ENCODE results near the gene GALR2. TPM values are rescaled to one million over a fixed set of nuclear protein-coding genes. Genes with fewer than 3 reads are reported as not detected.
A peak's percentile ranks its signal among the peaks of the same experiment; 100 is the strongest.

Gene GALR2
- total RNA-seq, 1 experiment from 2014 or later = 0.61 TPM

- peak; percentile 41 for DNase-seq
- TF ChIP-seq CTCF (IDR thresholded peaks at IDR 0.05; ENCODE audit: unreplicated experiment) = peak; percentile 24
- CTCF ChIA-PET = interaction anchor here (0.5 kb wide), 1 partner anchor 32 kb away, joined by 4 read pairs; no protein-coding TSS in a partner anchor
- Mint-ChIP-seq H3K27ac (ENCODE audit: unreplicated experiment) (no peak overlapping the region), H3K9me3 (ENCODE audit: low read depth, unreplicated experiment) (no peaks in the 10 kb centered on the region), H3K4me3 (ENCODE audit: low read depth, unreplicated experiment) (peak overlapping the region; percentile 64), H3K27me3 (ENCODE audit: unreplicated experiment) (peaks cover 56% of the 10 kb centered on the region), H3K4me1 (ENCODE audit: low read depth, unreplicated experiment) (peaks cover 11% of the 10 kb centered on the region), H3K36me3 (ENCODE audit: insufficient read depth, unreplicated experiment) (peaks cover 51% of the 10 kb centered on the region)
- BruUV-seq (replicated peaks) = no TSS peak
- intact Hi-C loops (cut with micrococcal nuclease; ENCODE audit: unreplicated experiment) = no loop called here
Measured at GRCh38 chr17:76075364-76076145, 974 bp downstream of the GALR2 start.

- intact Hi-C loops (cut with micrococcal nuclease; ENCODE audit: unreplicated experiment) = no loop called here
- H3K27ac Mint-ChIP-seq (ENCODE audit: unreplicated experiment) = no peak overlapping the region
- H3K36me3 Mint-ChIP-seq (ENCODE audit: insufficient read depth, unreplicated experiment) = peaks cover 54% of the 10 kb centered on the region
- peak overlapping the region; percentile 67 for H3K4me3 Mint-ChIP-seq (ENCODE audit: low read depth, unreplicated experiment)
- H3K27me3 Mint-ChIP-seq (ENCODE audit: unreplicated experiment) = peaks cover 56% of the 10 kb centered on the region
- DNase-seq = no peak
- no TSS peak for BruUV-seq (replicated peaks)
- H3K9me3 Mint-ChIP-seq (ENCODE audit: low read depth, unreplicated experiment) = no peaks in the 10 kb centered on the region
- peaks cover 11% of the 10 kb centered on the region for H3K4me1 Mint-ChIP-seq (ENCODE audit: low read depth, unreplicated experiment)
- CTCF ChIA-PET = no interaction called here
- no peak for TF ChIP-seq CTCF (IDR thresholded peaks at IDR 0.05; ENCODE audit: unreplicated experiment)
Measured at GRCh38 chr17:76076146-76076764, 1.7 kb downstream of the GALR2 start.

GRCh38 chr17:76076765-76077583, 2.4 kb downstream of the GALR2 start:
- CTCF ChIA-PET = interaction anchor here (0.6 kb wide), 1 partner anchor 29 kb away, joined by 3 read pairs; no protein-coding TSS in a partner anchor

More at GRCh38 chr17:76076765-76077583, 2.4 kb downstream of the GALR2 start:
- Mint-ChIP-seq H3K36me3 (ENCODE audit: insufficient read depth, unreplicated experiment) (peaks cover 54% of the 10 kb centered on the region), H3K27me3 (ENCODE audit: unreplicated experiment) (peaks cover 56% of the 10 kb centered on the region), H3K27ac (ENCODE audit: unreplicated experiment) (no peak overlapping the region), H3K9me3 (ENCODE audit: low read depth, unreplicated experiment) (no peaks in the 10 kb centered on the region), H3K4me3 (ENCODE audit: low read depth, unreplicated experiment) (peak overlapping the region; percentile 67), H3K4me1 (ENCODE audit: low read depth, unreplicated experiment) (peaks cover 11% of the 10 kb centered on the region)
- DNase-seq = no peak
- no TSS peak for BruUV-seq (replicated peaks)
- TF ChIP-seq CTCF (IDR thresholded peaks at IDR 0.05; ENCODE audit: unreplicated experiment) = no peak
- intact Hi-C loops (cut with micrococcal nuclease; ENCODE audit: unreplicated experiment) = no loop called here
